K562 (cell line): ENCODE measurements around the gene CPED1.

Experiments
- EZH2 ChIP-seq: IDR thresholded peaks from 2 replicates; pipeline ENCODE4 v1.6.1; 2012; ENCODE audit warnings: low read depth, mild to moderate bottlenecking, inconsistent platforms, low read length, borderline replicate concordance
- ZNF263 ChIP-seq: sonication (generic); formaldehyde crosslinking; IDR thresholded peaks from 2 replicates; pipeline ENCODE4 v1.8.0; 2022; ENCODE audit warnings: mild to moderate bottlenecking, missing genetic modification reagents, borderline replicate concordance
- ZNF274 ChIP-seq: IDR thresholded peaks from 2 replicates; pipeline ENCODE4 v1.6.1; 2011; ENCODE audit warnings: low read depth, mild to moderate bottlenecking, low read length, moderate library complexity, borderline replicate concordance

DNA sequence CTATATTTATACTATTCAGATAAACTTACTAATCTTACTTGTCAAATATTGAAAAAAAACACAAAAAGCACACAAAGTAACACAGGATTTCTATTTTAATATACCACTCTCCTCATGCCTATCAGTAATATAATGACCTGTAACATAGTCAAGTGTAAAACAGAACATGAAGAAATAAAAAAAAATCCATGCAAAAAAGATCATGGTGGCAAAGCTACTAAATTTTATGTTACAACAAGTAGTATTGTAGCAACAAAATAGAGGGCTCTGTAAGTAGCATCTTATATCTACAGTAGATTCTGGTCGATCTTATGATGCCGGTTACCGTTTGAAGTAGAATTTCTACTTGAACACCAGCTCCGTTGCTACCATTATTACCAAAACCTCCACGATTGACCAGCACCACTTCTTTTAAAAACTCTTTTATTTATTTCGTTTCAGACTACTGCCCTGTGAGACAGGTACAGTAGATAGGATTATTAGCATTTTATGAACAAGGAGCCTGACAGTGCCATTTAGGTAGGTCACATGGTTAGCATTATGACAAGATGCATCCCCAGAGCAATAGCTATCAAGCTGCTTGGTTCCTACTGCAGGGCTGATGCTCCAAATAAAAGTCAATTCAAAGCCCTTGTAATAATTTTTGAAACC, 2.1 kb downstream of the CPED1 start:
- no peak for TF ChIP-seq EZH2
- no peak for TF ChIP-seq ZNF263 (CRISPR knock-in tag)
- no peak for TF ChIP-seq ZNF274
